Pons (tissue), 1 donor: Measurements from ENCODE around the gene SOX18.

Source experiments
- DNase-seq: peaks from one replicate; pipeline ENCODE4 v3.0.0-alpha.2; 2016; ENCODE audit warnings: low spot score

Gene SOX18

DNA sequence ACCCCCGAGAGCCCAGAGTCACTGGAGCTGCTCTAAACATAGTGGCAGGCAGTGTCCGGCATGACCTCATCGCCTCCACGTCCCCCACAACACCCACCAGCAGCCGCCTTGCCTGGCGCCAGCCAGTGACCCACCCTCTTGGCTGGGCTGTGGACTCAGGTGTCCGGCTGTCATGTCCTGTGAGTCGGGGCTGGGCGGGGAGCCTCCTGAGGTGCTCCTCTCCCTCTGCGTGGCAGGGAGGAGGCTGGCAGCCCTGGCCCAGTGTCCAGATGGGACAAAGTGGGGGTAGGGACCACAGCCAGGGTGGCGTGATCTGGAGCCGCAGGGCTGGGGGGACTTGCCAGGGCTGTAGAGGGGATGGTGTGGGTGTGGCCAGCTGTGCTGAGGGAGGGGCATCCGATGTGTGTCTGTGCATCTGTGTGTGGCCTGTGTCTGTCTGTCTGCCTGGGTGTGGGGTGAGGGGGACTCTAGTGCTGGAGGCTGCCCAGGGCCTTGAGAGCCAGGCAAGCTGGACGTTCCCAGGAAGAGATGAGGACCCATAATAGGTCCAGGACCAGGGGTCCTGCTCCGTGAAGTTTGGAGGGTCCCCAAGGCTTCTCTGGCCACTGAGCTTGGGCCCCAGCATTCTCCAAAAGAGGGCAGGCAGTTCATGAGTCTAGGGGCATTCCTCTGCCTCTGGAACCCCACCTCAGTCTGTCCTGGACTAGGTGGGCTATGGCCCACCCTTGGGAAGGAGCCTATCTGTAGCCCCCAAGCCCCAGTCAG lies 2.3 kb upstream of the SOX18 start:
- no peak for DNase-seq

DNA sequence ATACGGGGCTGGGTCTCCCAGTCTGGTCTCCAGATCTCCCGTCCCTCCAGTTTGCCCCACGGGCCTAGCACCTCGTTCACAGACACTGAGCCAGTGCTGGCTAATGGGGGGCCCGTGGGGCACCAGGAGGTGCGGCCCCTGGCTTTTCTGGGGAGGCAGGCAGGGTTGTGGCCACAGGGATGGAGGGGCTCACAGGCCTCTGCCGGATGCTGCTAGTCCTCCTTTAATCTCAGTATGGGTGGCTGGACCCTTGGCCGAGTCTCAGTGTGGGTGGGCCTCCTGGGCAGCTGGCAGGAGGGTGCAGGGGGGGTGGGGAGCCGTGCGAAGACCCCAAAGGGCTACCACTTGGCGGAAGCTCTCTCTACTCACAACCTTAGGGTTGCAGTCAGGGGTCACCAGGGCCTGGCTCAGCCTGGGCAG lies 1.6 kb upstream of the SOX18 start:
- no peak for DNase-seq

DNA sequence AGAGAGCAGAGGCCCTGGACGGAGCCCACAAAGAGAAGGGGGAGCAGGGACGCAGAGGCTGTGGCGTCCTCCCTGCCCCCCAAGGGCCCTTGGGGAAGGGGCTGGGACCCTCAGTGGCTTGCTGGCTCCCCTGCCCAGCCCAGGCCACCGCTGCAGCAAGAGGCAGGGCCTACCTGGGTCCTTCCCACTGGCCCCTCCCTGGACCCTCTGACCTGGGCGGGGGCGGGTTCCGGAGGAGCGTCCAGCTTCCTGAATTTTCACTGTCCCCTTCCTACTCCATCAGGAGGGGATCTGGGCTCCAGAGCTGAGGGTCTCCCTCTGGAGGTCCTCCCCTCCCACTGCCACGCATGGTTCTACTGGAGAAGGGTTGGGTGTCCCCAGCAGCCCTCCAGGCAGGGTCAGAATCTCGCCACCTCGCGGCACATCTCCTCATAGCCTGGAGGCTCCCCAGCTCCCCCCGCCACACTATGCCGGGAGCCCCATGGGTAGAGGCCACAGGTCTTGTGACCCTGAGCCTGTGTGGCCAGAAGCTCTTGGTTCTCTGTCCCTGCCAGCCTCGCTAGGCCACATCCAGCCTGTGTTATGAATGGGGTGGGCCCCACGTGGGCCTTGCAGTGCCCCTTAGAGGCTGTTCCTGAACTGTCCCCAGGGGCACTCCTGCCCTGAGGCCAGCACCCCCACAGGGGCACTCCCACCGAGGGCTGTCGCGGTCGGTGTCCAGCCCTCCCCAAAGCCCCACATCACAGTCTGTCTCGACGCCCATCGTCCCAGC lies 1.0 kb upstream of the SOX18 start:
- DNase-seq = no peak

DNA sequence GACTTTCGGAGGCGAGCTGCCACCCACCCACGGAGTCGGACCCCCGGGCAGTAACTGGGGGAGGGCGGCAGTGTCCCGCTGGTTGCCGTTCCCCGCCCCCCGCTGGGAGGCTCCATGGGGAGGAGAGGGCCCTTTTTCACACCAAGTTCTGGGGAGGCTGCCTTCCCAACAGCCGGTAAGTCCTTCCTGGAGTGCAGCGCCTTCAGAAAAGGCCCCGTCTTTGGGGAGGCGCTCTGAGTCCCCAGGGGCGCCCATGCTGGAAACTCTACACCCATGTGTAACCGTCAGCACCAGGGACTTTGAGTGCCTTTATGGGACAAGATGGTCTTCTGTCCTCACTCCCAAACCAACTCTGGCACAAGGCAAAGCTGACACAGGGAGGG lies 430 bp upstream of the SOX18 start:
- DNase-seq = no peak

DNA sequence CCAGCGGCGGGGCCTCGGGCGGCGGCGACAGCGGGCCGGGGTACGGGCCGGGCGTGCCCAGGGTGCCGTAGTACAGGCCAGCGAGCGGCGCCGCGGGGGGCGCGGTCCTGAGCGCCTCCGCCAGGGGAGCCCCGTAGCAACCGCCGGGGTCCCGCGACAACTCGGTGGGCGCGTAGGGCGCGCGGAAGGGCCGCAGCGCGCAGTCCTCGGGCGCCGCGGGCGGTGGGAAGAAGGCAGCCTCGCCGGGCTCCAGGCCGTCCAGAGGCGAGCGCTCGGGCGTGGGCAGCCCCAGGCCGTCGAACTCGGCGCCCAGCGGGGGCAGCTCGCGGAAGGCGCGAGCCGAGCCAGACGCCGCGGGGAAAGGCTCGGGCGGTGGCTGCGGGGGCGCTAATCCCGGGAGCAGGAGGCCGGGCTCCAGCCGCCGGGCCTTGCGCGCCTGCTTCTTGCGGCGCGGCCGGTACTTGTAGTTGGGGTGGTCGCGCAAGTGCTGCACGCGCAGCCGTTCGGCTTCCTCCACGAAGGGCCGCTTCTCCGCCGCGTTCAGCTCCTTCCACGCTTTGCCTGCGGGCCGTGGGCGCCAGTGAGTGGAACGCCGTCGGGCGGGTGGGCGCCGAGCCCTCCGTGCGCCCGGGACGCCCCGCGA lies 916 bp downstream of the SOX18 start:
- DNase-seq = no peak

DNA sequence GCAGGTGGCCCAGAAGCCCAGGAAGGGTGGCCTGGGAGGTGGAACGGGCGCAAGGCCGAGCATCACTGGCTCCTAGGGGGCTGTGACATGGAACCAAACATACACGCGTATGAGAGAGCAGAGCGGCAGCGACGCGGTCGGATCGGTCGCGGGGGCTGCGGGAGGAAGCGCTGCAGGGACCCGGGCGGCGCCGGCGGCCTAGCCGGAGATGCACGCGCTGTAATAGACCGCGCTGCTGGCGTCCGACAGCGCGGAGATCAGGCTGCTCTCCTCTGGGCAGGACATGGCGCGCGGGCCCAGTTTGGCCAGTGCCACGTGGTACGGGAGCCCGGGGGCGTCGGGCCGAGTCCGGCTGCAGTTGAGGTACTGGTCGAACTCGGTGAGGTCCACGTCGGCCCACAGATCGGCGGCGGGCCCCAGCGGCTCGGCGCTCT lies 1.5 kb downstream of the SOX18 start:
- DNase-seq = no peak

DNA sequence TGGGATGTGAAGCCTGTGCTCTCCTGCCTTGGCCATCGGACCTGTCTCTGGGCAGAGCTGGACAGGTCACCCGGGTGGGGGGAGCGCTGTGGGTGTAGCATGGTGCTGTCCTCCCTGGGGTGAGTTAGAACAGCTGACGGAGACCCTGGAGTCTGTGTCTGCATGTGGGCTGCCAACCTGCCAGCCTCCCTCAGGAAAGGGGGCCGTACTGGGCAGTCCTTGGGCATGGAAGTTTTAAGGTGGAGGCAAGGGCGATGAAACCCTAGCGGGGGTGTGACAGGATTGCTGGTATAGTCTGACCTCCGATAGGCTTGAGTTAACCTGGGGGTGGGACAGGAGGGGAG lies 2.4 kb downstream of the SOX18 start:
- no peak for DNase-seq

DNA sequence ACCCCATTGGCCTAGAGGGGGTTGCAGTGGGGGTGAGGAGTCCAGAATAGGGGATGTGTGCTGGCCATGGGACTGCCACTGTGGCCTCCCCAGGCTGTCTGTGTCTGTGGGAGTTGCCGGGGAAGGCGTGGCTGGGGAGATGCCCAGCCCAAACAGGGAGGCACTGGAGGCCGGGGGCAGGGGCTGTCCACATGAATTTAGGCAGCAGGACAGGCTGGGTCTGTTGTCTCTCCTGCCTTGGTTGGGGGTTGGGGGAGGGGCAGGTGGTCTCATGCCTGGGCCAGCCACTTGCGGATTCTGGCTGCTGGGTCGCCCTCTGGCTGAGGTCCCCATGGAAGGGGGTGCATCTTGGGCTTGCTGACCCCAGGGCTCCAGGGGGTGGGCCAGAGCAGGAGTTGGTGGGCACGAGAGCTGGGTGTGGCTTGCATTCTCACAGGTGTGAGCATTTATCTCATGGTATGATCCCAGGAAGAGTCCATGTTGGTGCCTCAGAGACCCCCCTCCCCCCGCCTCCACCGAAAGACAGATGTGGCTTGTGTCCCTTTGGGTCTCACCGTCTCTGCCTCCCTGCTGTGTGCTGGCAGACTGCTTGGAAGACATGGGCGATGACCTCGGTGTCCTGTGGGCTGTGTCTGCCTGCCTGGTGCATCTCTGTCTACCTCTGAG lies 4.0 kb downstream of the SOX18 start:
- DNase-seq = no peak

DNA sequence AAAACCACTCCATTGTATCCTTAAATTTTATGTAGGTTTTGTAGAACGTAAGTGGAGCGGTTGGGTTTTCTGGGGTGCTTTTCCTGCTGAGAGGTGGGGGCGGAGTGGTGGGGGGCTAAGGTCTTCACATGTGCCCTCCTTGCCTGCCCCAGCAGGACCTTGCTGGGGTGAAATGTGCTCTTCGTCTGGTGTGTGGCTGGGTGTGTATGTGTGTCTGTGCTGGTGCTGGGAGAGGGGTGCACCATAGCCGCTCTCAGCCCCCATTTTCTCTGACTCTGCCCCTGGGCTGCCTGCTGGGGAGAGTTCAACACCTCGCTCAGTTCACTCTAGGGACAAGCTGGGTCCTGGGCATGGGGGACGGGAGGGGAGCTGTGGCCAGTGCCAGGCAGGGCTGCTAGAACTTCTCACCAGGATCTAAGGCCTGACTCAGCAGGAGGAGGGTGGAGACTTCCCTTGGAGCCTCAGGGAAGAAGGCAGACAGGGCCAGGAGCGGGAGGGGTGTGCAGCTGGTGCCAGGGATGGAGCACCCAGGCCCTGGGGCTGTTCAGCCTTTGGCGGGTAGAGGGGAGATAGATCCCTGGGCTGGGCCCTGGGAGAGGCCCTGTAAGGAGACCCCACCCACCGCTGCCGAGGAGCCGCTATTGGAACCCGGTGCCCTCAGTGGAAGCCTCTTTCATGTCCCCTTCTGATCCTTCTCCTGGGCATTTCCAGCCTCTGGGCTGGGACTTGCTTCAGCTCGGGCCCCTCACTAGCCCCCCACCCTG lies 4.8 kb downstream of the SOX18 start:
- no peak for DNase-seq

DNA sequence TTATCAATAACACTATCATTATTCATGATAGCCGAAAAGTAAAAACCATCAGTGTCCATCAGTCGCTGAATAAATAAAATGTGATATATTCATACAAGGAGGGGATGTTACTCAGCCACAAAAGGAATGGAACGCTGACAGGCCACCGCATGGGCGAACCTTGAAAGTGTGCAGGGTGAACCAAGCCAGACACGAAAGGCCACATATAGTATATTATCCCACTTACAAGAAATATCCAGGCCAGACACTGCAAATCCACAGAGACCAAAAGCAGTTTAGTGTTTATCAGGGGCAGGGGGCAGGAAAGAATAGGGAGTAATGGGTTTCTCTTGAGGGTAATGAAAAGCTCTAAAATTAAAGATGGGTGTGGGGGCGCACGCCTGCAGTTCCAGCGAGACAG lies 5.7 kb downstream of the SOX18 start:
- DNase-seq = no peak

DNA sequence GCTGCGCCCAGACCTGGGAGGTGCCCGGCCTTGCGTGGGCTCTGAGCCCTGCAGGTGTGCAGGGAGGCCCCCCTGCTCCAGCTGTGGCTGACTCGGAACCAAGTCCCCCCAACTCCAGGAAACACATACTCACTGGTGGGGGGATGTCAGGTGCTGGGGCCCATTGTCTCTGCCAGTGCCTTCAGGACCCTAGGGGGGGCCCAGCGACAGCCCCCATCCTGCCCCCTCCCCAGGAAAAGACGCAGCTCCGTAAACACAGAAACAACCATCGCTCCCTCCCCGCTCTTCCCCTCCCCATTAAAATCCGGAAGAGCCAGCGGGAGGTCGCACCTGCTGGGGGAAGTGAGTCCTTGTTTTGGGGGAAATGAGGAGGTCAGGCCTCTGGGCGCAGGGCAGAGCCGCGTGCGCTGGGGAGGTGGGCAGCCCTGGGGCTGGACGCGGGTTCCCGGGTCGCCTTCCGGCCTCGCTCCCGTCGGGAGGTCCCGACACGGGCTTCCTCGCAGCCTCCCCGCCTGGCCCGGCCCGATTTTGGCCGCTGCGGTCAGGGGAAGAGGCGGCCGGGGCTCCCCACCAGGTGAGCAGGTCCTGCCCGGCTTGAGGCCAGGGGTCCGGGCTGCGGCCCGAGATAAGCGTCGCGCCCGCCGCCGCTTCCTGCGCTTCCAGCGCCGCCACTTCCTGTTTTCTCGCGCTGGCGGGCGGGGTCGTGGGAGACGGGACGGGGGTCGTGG lies 7.2 kb downstream of the SOX18 start:
- no peak for DNase-seq

DNA sequence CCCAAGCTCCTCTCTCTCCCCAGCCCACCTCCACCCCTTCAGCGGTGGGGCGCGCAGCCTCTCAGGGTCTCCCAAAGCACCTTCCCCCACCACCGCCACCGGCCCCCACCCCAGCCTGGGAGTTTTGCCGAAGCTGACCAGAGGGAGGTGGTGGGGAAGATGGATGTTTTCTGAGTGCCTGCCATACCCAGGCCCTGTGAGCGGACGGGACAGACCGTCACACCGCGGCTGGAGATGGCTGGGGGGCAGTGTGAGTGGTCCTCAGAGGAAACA lies 7.7 kb downstream of the SOX18 start:
- DNase-seq = no peak

DNA sequence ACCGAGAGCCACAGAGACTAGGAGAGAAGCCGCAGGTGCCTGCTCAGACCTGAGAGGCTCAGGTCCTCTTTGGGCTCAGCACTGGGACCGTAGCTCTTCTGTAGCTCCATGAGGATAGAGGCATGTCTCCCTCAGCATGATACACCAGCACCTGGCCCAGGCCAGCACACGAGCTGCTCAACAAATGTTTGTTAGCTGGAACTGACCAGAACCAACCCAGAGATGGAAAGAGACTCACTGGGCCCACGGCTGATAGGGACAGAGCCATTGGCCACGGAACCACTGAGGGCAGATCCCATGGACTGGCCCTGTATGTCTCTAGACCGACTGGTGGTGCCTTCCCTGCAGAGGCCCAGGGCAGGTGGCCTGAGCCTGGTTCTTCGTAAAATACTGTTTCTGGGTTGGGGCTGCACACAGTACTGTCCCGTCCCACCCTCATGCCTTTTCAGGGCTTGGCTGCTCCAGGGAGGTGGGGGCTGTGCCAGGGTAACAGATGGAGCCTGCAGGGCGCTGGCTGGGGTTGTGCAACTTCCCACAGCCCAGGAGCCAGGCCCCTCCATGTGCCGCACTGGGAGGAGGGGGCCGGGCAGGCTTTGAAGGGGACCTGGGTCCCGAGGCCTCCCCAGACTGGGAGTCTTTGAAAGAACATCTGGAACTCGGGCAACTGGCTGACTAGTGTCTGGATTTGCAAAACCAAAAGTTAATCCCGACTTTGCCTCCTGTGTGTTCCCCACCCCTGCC lies 8.2 kb downstream of the SOX18 start:
- no peak for DNase-seq

DNA sequence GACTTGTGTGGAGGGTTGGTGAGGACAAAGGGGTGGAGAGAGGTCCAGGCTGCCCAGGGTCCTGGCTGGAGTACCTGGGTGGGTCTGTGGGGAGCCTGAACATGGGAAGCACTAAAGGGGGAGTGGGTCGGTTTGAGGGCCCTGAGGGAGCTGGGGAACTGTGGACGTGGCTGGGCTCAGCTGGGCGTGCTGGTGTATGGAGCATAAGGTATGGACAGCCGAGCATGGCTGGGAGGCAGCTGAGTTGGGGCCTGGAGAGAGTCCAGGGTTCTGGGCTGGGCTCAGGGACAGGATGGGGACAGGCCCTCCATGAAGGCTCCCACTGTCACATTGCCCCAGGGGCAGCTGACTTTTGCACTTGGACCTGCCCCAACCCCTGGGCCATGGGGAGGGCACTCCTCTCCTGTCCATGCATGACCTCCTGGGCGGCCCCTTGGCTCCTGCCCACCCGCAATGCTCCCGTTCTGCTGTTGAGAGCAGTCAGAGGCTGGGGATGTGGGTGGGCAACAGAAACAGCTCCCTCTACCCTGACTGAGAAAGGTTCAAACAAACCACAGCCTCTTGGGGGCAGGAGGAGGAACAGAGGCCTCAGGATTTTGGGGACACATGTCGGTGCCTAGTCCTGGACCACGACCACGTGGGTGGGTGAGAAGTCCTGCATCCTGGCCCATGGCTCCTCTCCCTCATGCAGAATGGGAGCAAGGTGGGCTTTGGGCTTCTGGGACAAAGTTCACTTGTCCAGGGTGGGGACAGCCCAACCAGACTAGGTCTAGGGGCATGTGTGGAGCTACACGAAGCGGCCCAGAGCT lies 9.0 kb downstream of the SOX18 start:
- no peak for DNase-seq

DNA sequence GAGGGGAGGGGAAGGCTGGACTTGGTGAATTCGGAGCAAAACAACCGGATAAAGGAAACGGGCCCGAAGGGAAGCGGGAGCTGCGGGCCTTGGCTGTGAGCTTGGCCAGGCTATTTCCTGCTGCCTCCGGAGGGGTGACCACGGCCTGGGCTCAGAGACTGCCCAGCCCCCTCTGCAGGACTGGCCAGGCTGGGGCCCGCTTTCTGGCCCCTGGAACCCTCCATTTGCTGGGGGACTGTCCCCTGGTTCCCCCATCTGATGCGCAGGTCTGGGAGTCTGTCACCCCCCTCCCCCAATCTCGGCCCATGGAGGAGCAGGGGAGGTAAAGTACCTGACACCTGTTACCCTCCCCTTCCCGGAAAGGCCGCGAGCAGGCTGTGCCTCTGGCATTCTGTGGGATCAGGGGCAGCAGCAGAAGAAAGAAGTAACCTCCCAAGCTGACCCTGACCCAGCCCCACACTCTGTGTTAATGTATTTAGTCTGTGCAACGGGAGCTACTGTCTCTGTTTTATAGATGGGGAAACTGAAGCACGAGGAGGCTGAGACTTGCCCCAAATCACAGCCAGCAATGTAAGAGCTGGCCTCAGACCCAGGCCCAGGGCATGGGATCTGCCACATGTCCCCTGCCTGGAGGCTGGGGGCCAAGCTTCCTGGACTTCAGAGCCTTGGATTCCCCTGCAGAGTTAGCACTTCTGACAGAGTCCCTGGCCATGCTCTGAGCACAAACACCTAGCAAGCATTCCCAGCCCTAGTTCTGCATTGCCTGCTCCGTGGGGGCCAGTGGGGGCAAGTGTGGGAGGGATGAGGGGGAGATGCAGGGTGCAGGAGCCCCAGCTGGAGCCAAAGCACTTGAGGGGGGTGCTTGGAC lies 9.9 kb downstream of the SOX18 start:
- no peak for DNase-seq

DNA sequence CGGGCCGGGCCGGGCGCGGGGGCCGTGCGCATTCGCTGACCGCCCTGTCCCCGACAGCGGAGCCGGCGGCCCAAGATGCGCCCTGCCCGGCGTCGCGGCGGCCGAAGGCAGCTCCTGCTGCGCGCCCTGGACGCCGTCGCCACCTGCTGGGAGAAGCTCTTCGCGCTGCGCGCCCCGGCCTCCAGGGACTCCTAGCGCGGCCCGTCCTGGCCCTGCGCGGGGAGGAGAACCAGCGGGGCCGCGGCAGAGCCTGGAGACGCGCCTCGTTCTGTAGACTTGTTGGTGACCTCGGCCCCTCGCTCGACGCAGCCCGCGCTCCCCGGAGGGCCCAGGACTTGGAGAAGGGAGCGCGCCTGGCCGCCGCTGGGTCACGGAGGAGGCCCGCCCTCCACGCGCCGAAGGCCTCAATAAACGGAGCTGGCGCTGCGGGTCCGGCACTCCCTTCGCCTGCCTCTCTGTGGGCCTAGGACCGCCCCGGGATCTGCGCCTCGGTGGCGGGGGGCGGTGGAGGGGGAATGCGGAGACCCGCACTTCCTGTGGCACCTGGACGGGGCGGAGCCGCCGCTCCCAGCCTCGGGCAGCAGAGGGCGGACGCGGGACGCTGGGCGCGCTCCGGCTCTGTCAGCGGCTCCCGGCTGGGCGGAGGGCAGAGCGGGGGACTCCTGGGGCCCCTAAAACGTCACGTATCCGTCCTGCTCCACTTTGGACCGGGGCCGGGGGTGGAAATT lies 10.7 kb downstream of the SOX18 start:
- DNase-seq = no peak

DNA sequence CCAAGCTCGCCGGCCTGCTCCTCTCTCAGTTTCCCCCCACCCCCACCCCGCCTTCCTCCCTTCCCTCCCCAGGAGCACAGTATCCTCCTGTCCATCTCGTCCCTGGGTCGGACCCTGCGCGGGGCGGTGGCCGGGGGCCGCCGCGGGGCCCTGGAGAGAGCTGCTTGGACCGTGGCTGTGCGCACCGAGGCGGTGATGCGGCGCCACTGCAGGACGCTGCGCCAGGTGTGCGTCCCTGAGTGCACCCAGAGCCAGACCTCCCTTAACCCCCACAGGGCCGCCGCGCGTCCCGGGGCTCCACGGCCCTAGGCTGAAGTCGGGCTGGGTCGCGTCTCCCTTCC lies 11.2 kb downstream of the SOX18 start:
- DNase-seq = no peak

DNA sequence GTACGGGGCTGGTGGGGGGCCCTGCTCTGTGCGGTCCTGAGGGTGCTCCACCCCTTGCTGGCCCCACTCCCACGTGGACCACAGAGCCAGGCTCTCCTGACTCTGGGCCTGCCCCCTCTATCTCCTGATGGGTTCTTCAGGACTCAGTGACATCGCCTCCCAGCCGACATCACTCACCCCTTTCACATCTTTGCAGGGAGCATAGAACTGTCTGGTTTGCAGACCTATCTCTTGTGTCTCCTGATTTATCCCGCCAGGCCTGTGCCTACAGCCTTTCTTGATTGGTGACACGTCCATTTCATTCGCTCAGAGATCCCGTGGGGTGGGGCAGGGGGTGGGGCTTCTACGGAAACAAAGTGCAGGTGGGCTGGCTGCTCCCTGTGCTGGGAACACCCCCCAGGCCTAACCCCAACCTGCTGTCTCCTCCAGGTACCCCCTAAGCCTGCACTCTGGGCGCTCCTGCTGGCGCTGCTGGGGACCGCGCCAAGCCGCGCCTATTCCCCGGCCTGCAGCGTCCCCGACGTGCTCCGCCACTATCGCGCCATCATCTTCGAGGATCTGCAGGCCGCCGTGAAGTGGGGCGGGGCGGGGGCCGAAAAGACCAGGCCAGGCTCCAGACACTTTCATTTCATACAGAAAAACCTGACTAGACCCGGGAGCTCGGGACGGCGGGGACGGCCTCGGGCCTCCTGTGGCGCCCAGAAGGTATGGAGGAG lies 11.8 kb downstream of the SOX18 start:
- DNase-seq = no peak
